Measurements from ENCODE around the gene RAB38. TPM values are rescaled to one million over a fixed set of nuclear protein-coding genes. Genes with fewer than 3 reads are reported as not detected.

Gene RAB38
- total and polyA plus RNA-seq, 3 experiments from 2014 or later, result 2.1 to 3.7 (median 3.1) TPM

GRCh38 chr11:88106666-88107065 is 68.6 kb downstream of the RAB38 start:
- H3K27me3 Mint-ChIP-seq, result peaks cover 0 to 14% of the 10 kb centered on the region in 2 donors

GRCh38 chr11:88105951-88106350 is 69.3 kb downstream of the RAB38 start:
- Mint-ChIP-seq H3K36me3 (peaks cover 0 to 21% (median 2%) of the 10 kb centered on the region in 3 donors), H3K4me3 (no peak overlapping the region), H3K9me3 (peaks cover 0 to 9% (median 0%) of the 10 kb centered on the region in 5 donors), H3K27ac (no peak overlapping the region), H3K4me1 (no peaks in the 10 kb centered on the region), H3K27me3 (peaks cover 0 to 14% of the 10 kb centered on the region in 2 donors)
- POLR2A ChIA-PET, result no interaction called here
- no peak overlapping the region for H3K4me3 ChIP-seq (ENCODE audit: low read length)
- H3K9me3 ChIP-seq (ENCODE audit: low read length), result no peaks in the 10 kb centered on the region
- no peaks in the 10 kb centered on the region for H3K4me1 ChIP-seq (ENCODE audit: insufficient read depth, low read length)
- no peak overlapping the region for H3K27ac ChIP-seq (ENCODE audit: low read depth, low read length)
- no peaks in the 10 kb centered on the region for H3K27me3 ChIP-seq (ENCODE audit: insufficient read depth, low read length, poor library complexity, severe bottlenecking)
- H3K36me3 ChIP-seq (ENCODE audit: insufficient read depth, low read length), result no peaks in the 10 kb centered on the region
- DNase-seq, result no peak
- CTCF ChIA-PET, result interaction anchor here (1.8 kb wide), 1 partner anchor 446 kb away, joined by 4 read pairs; no protein-coding TSS in a partner anchor

More at GRCh38 chr11:88106666-88107065, 68.6 kb downstream of the RAB38 start:
- H3K9me3 ChIP-seq (ENCODE audit: low read length), result no peaks in the 10 kb centered on the region
- Mint-ChIP-seq H3K4me3 (no peak overlapping the region), H3K36me3 (peaks cover 0 to 21% (median 2%) of the 10 kb centered on the region in 3 donors), H3K27ac (no peak overlapping the region), H3K9me3 (peaks cover 0 to 9% (median 0%) of the 10 kb centered on the region in 5 donors), H3K4me1 (no peaks in the 10 kb centered on the region)
- H3K27me3 ChIP-seq (ENCODE audit: insufficient read depth, low read length, poor library complexity, severe bottlenecking), result no peaks in the 10 kb centered on the region
- no peak overlapping the region for H3K4me3 ChIP-seq (ENCODE audit: low read length)
- H3K4me1 ChIP-seq (ENCODE audit: insufficient read depth, low read length), result no peaks in the 10 kb centered on the region
- DNase-seq, result no peak
- ChIA-PET POLR2A (no interaction called here), CTCF (interaction anchor here (1.8 kb wide), 1 partner anchor 445 kb away, joined by 4 read pairs; no protein-coding TSS in a partner anchor)
- no peaks in the 10 kb centered on the region for H3K36me3 ChIP-seq (ENCODE audit: insufficient read depth, low read length)
- no peak overlapping the region for H3K27ac ChIP-seq (ENCODE audit: low read depth, low read length)

GRCh38 chr11:88105526-88105925 is 69.7 kb downstream of the RAB38 start:
- no peaks in the 10 kb centered on the region for H3K4me1 ChIP-seq (ENCODE audit: insufficient read depth, low read length)
- CTCF ChIA-PET, result no interaction called here
- H3K27ac ChIP-seq (ENCODE audit: low read depth, low read length), result no peak overlapping the region
- POLR2A ChIA-PET, result no interaction called here
- Mint-ChIP-seq H3K4me3 (no peak overlapping the region), H3K27me3 (peaks cover 0 to 14% of the 10 kb centered on the region in 2 donors), H3K27ac (no peak overlapping the region), H3K4me1 (no peaks in the 10 kb centered on the region), H3K9me3 (peaks cover 0 to 9% (median 0%) of the 10 kb centered on the region in 5 donors), H3K36me3 (peaks cover 0 to 21% (median 2%) of the 10 kb centered on the region in 3 donors)
- no peaks in the 10 kb centered on the region for H3K36me3 ChIP-seq (ENCODE audit: insufficient read depth, low read length)
- H3K9me3 ChIP-seq (ENCODE audit: low read length), result no peaks in the 10 kb centered on the region
- no peak overlapping the region for H3K4me3 ChIP-seq (ENCODE audit: low read length)
- H3K27me3 ChIP-seq (ENCODE audit: insufficient read depth, low read length, poor library complexity, severe bottlenecking), result no peaks in the 10 kb centered on the region
- DNase-seq, result no peak

- Mint-ChIP-seq H3K36me3 (peaks cover 0 to 17% (median 0%) of the 10 kb centered on the region in 3 donors), H3K4me1 (no peaks in the 10 kb centered on the region), H3K27ac (no peak overlapping the region), H3K27me3 (peaks cover 1 to 18% of the 10 kb centered on the region in 2 donors), H3K4me3 (no peak overlapping the region), H3K9me3 (peaks cover 0 to 9% (median 0%) of the 10 kb centered on the region in 5 donors)
- Histone ChIP-seq H3K27ac (ENCODE audit: low read depth, low read length) (no peak overlapping the region), H3K4me1 (ENCODE audit: insufficient read depth, low read length) (no peaks in the 10 kb centered on the region), H3K4me3 (ENCODE audit: low read length) (no peak overlapping the region), H3K9me3 (ENCODE audit: low read length) (no peaks in the 10 kb centered on the region), H3K27me3 (ENCODE audit: insufficient read depth, low read length, poor library complexity, severe bottlenecking) (no peaks in the 10 kb centered on the region), H3K36me3 (ENCODE audit: insufficient read depth, low read length) (no peaks in the 10 kb centered on the region)
- ChIA-PET CTCF (no interaction called here), POLR2A (no interaction called here)
- no peak for DNase-seq
These were observed 70.8 kb downstream of the RAB38 start for GRCh38 chr11:88104408-88104807.

GRCh38 chr11:88103337-88104206 is 71.7 kb downstream of the RAB38 start:
- ChIA-PET CTCF (interaction anchor here (1.0 kb wide), 1 partner anchor 449 kb away, joined by 3 read pairs; no protein-coding TSS in a partner anchor), POLR2A (no interaction called here)
- Histone ChIP-seq H3K4me1 (ENCODE audit: insufficient read depth, low read length) (no peaks in the 10 kb centered on the region), H3K4me3 (ENCODE audit: low read length) (no peak overlapping the region), H3K27ac (ENCODE audit: low read depth, low read length) (no peak overlapping the region), H3K9me3 (ENCODE audit: low read length) (no peaks in the 10 kb centered on the region), H3K36me3 (ENCODE audit: insufficient read depth, low read length) (no peaks in the 10 kb centered on the region), H3K27me3 (ENCODE audit: insufficient read depth, low read length, poor library complexity, severe bottlenecking) (no peaks in the 10 kb centered on the region)
- peak in 4 of 5 donors; percentile 1 to 47 (median 28) for DNase-seq
- no peak overlapping the region for H3K27ac Mint-ChIP-seq
- H3K36me3 Mint-ChIP-seq, result peaks cover 0 to 12% (median 0%) of the 10 kb centered on the region in 3 donors
- H3K4me1 Mint-ChIP-seq, result no peaks in the 10 kb centered on the region
- H3K9me3 Mint-ChIP-seq, result peaks cover 0 to 9% (median 0%) of the 10 kb centered on the region in 5 donors
- H3K4me3 Mint-ChIP-seq, result no peak overlapping the region
- H3K27me3 Mint-ChIP-seq, result peaks cover 1 to 18% of the 10 kb centered on the region in 2 donors

GRCh38 chr11:88102598-88102934 is 72.7 kb downstream of the RAB38 start:
- Histone ChIP-seq H3K4me3 (ENCODE audit: low read length) (no peak overlapping the region), H3K4me1 (ENCODE audit: insufficient read depth, low read length) (no peaks in the 10 kb centered on the region), H3K27ac (ENCODE audit: low read depth, low read length) (no peak overlapping the region), H3K9me3 (ENCODE audit: low read length) (no peaks in the 10 kb centered on the region), H3K27me3 (ENCODE audit: insufficient read depth, low read length, poor library complexity, severe bottlenecking) (no peaks in the 10 kb centered on the region), H3K36me3 (ENCODE audit: insufficient read depth, low read length) (no peaks in the 10 kb centered on the region)
- DNase-seq, result no peak
- peaks cover 1 to 13% of the 10 kb centered on the region in 2 donors for H3K27me3 Mint-ChIP-seq
- no peaks in the 10 kb centered on the region for H3K4me1 Mint-ChIP-seq
- POLR2A ChIA-PET, result no interaction called here
- CTCF ChIA-PET, result no interaction called here
- no peak overlapping the region for H3K27ac Mint-ChIP-seq
- no peaks in the 10 kb centered on the region for H3K9me3 Mint-ChIP-seq
- H3K36me3 Mint-ChIP-seq, result peaks cover 0 to 2% (median 0%) of the 10 kb centered on the region in 3 donors
- no peak overlapping the region for H3K4me3 Mint-ChIP-seq

GRCh38 chr11:88101881-88102597 is 73.2 kb downstream of the RAB38 start:
- POLR2A ChIA-PET, result no interaction called here

GRCh38 chr11:88100151-88100550 is 75.1 kb downstream of the RAB38 start:
- POLR2A ChIA-PET, result no interaction called here
- H3K9me3 ChIP-seq (ENCODE audit: low read length), result no peaks in the 10 kb centered on the region
- no peaks in the 10 kb centered on the region for H3K27me3 ChIP-seq (ENCODE audit: insufficient read depth, low read length, poor library complexity, severe bottlenecking)
- no peak for DNase-seq
- H3K27ac Mint-ChIP-seq, result no peak overlapping the region
- no peak overlapping the region for H3K4me3 Mint-ChIP-seq
- H3K27ac ChIP-seq (ENCODE audit: low read depth, low read length), result no peak overlapping the region
- H3K4me1 Mint-ChIP-seq, result no peaks in the 10 kb centered on the region
- CTCF ChIA-PET, result no interaction called here
- no peaks in the 10 kb centered on the region for H3K36me3 ChIP-seq (ENCODE audit: insufficient read depth, low read length)
- H3K9me3 Mint-ChIP-seq, result no peaks in the 10 kb centered on the region
- peaks cover 1 to 13% of the 10 kb centered on the region in 2 donors for H3K27me3 Mint-ChIP-seq
- no peaks in the 10 kb centered on the region for H3K4me1 ChIP-seq (ENCODE audit: insufficient read depth, low read length)
- H3K36me3 Mint-ChIP-seq, result no peaks in the 10 kb centered on the region
- no peak overlapping the region for H3K4me3 ChIP-seq (ENCODE audit: low read length)

More at GRCh38 chr11:88101881-88102597, 73.2 kb downstream of the RAB38 start:
- H3K36me3 Mint-ChIP-seq, result no peaks in the 10 kb centered on the region
- H3K4me3 Mint-ChIP-seq, result no peak overlapping the region
- Histone ChIP-seq H3K4me3 (ENCODE audit: low read length) (no peak overlapping the region), H3K9me3 (ENCODE audit: low read length) (no peaks in the 10 kb centered on the region), H3K4me1 (ENCODE audit: insufficient read depth, low read length) (no peaks in the 10 kb centered on the region), H3K27me3 (ENCODE audit: insufficient read depth, low read length, poor library complexity, severe bottlenecking) (no peaks in the 10 kb centered on the region), H3K36me3 (ENCODE audit: insufficient read depth, low read length) (no peaks in the 10 kb centered on the region), H3K27ac (ENCODE audit: low read depth, low read length) (no peak overlapping the region)
- H3K27ac Mint-ChIP-seq, result no peak overlapping the region
- H3K4me1 Mint-ChIP-seq, result no peaks in the 10 kb centered on the region
- H3K9me3 Mint-ChIP-seq, result no peaks in the 10 kb centered on the region
- no peak for DNase-seq
- peaks cover 1 to 13% of the 10 kb centered on the region in 2 donors for H3K27me3 Mint-ChIP-seq
- CTCF ChIA-PET, result no interaction called here

All from CD8-positive, alpha-beta memory T cell (primary cell).